GM18909 (cell line): ENCODE results near the gene FARP1.
"Not testable (repeated sequence)": the region's sequence is repeated elsewhere in the genome, so short reads cannot be mapped to it uniquely, and the experiment has no call there.

Experiments used
- ATAC-seq: cut with Tn5 transposase; IDR thresholded peaks from one replicate; pipeline ENCODE4 v1.9.1; 2021; ENCODE audit warnings: mild to moderate bottlenecking; ENCODE audit not compliant: unreplicated experiment, poor library complexity

Gene FARP1

GRCh38 chr13:98348466-98349200 is 205.7 kb downstream of the FARP1 start:
- no peak for ATAC-seq

- no peak for ATAC-seq
Measured at GRCh38 chr13:98349731-98350305, 206.9 kb downstream of the FARP1 start.

GRCh38 chr13:98350746-98351330 is 207.9 kb downstream of the FARP1 start:
- no peak for ATAC-seq

- no peak for ATAC-seq
Measured at GRCh38 chr13:98351636-98352035, 208.7 kb downstream of the FARP1 start.

- ATAC-seq, result no peak
Measured at GRCh38 chr13:98352226-98352625, 209.3 kb downstream of the FARP1 start.

GRCh38 chr13:98353750-98354149 is 210.9 kb downstream of the FARP1 start:
- ATAC-seq, result no peak

- ATAC-seq, result no peak
Measured at GRCh38 chr13:98358937-98359336, 216.0 kb downstream of the FARP1 start.

GRCh38 chr13:98360545-98360944 is 217.7 kb downstream of the FARP1 start:
- ATAC-seq, result no peak

GRCh38 chr13:98363326-98363725 is 220.4 kb downstream of the FARP1 start:
- ATAC-seq, result no peak

- ATAC-seq, result no peak
Measured at GRCh38 chr13:98364179-98364578, 221.3 kb downstream of the FARP1 start.

GRCh38 chr13:98364647-98365046 is 221.8 kb downstream of the FARP1 start:
- no peak for ATAC-seq

GRCh38 chr13:98365302-98365701 is 222.4 kb downstream of the FARP1 start:
- no peak for ATAC-seq

- ATAC-seq, result no peak
Measured at GRCh38 chr13:98366010-98366409, 223.1 kb downstream of the FARP1 start.

- ATAC-seq, result no peak
Measured at GRCh38 chr13:98366443-98366842, 223.5 kb downstream of the FARP1 start.

- no peak for ATAC-seq
Measured at GRCh38 chr13:98366959-98367358, 224.1 kb downstream of the FARP1 start.

GRCh38 chr13:98368019-98368418 is 225.1 kb downstream of the FARP1 start:
- no peak for ATAC-seq

GRCh38 chr13:98369520-98369919 is 226.6 kb downstream of the FARP1 start:
- not testable (repeated sequence) for ATAC-seq

- ATAC-seq, result no peak
Measured at GRCh38 chr13:98370261-98370660, 227.4 kb downstream of the FARP1 start.

- no peak for ATAC-seq
Measured at GRCh38 chr13:98370806-98371515, 228.1 kb downstream of the FARP1 start.

- no peak for ATAC-seq
Measured at GRCh38 chr13:98371516-98372023, 228.7 kb downstream of the FARP1 start.

GRCh38 chr13:98372876-98373275 is 230.0 kb downstream of the FARP1 start:
- ATAC-seq, result no peak
